Left ventricle myocardium inferior (tissue), 1 donor: ENCODE results near the gene ZYX. TPM values are rescaled to one million over a fixed set of nuclear protein-coding genes. Genes with fewer than 3 reads are reported as not detected.

Experiments used
- DNase-seq: peaks from one replicate; pipeline ENCODE4 v3.0.0-alpha.2; 2020
- H3K27ac ChIP-seq: fragments of 200-600 bp; replicated peaks from 2 replicates; pipeline ENCODE4 v1.8.0; 2021
- H3K27me3 ChIP-seq: fragments of 200-600 bp; 2 replicates; pipeline ENCODE4 v1.8.0; 2021; ENCODE audit warnings: low read depth
- H3K36me3 ChIP-seq: fragments of 200-600 bp; 2 replicates; pipeline ENCODE4 v1.8.0; 2021
- H3K4me1 ChIP-seq: fragments of 200-600 bp; 2 replicates; pipeline ENCODE4 v1.8.0; 2021
- H3K4me3 ChIP-seq: fragments of 200-600 bp; 2 replicates; pipeline ENCODE4 v1.8.0; 2021; ENCODE audit warnings: mild to moderate bottlenecking, moderate library complexity
- H3K9me3 ChIP-seq: fragments of 200-600 bp; replicated peaks from 2 replicates; pipeline ENCODE4 v1.8.0; 2021
- CTCF ChIP-seq: fragments of 200-600 bp; IDR thresholded peaks from 2 replicates; pipeline ENCODE4 v1.8.0; 2021; ENCODE audit warnings: antibody characterized with exemption, mild to moderate bottlenecking, borderline replicate concordance
- intact Hi-C: fragments of 100-400 bp; cut with micrococcal nuclease; formaldehyde crosslinking; loops from one replicate; pipeline ENCODE4 v1.11.0; 2022
- total RNA-seq: library from RNA; stranded (reverse); fragmentation: NEBNext Ultra II Directional; extraction: Animal tissue kit (Norgen Biotek cat#: 25700); gene quantifications from one replicate; pipeline ENCODE4 v1.2.1, GENCODE V29; 2021
- donor health status: DM: no; HTN: yes; CAD: no; lungs with severe emphysema.

The ZYX gene
- total RNA-seq, 1 donor from 2014 or later: 68.4 TPM

- Histone ChIP-seq H3K27me3 (peaks cover 62% of the 10 kb centered on the region), H3K27ac (no peak overlapping the region), H3K4me1 (no peaks in the 10 kb centered on the region), H3K4me3 (no peak overlapping the region), H3K36me3 (no peaks in the 10 kb centered on the region), H3K9me3 (no peaks in the 10 kb centered on the region)
- DNase-seq: no peak
- intact Hi-C loops: no loop called here
- TF ChIP-seq CTCF: no peak
These were observed 28.6 kb upstream of the ZYX start for GRCh38 chr7:143352531-143353002.

DNA sequence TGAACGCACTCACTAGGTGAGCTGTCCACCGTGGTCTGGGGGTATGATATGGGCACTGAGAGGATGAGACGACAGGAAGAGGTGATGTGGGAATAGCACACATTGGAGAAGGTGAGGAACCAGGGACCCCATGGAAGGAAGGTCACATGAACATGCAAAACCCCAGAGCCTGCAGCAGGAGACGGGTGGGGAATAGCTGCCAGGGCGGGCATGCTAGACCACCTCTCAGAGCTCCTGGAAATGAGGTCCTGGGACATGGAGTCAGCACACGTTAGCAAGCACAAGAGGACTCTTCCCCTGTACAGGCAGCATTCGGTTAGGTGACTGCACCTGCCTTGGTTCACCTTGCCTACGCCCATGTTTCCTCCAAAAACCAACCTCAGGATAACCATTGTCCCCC is 26.8 kb upstream of the ZYX start:
- intact Hi-C loops: no loop called here
- DNase-seq: no peak
- H3K4me1 ChIP-seq: no peaks in the 10 kb centered on the region

DNA sequence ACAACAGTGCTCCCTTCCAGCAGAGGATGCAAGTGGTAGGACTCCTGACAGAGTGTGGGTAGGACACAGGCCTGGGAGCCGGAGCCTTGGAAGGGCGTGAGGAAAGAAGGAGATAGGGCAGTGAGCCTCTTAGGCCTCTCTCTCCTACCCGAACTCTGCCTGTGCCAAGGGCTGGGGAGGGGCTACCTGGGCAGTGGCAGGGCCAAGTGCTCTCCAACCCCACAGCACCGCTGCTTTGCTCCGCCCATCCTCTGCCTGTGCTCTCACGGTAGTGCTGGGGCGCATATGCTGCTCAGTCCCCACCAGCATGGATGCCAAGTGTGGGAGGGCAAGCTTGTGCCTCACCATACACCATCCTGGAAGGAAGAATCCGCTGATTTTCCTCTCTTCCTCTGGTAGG is 26.2 kb upstream of the ZYX start:
- Histone ChIP-seq H3K36me3 (no peaks in the 10 kb centered on the region), H3K4me1 (no peaks in the 10 kb centered on the region), H3K27ac (no peak overlapping the region), H3K9me3 (no peaks in the 10 kb centered on the region), H3K27me3 (peaks cover 77% of the 10 kb centered on the region), H3K4me3 (no peak overlapping the region)
- intact Hi-C loops: no loop called here
- DNase-seq: no peak
- no peak for TF ChIP-seq CTCF

More for the DNA sequence above, 26.8 kb upstream of the ZYX start:
- no peak overlapping the region for H3K4me3 ChIP-seq
- H3K27ac ChIP-seq: no peak overlapping the region
- H3K27me3 ChIP-seq: peaks cover 73% of the 10 kb centered on the region
- no peak for TF ChIP-seq CTCF
- no peaks in the 10 kb centered on the region for H3K9me3 ChIP-seq
- no peaks in the 10 kb centered on the region for H3K36me3 ChIP-seq

GRCh38 chr7:143355450-143356385 is 25.4 kb upstream of the ZYX start:
- Histone ChIP-seq H3K4me3 (no peak overlapping the region), H3K9me3 (no peaks in the 10 kb centered on the region), H3K27ac (no peak overlapping the region), H3K27me3 (peaks cover 77% of the 10 kb centered on the region), H3K4me1 (no peaks in the 10 kb centered on the region), H3K36me3 (no peaks in the 10 kb centered on the region)
- intact Hi-C loops: no loop called here
- TF ChIP-seq CTCF: no peak
- DNase-seq: no peak

DNA sequence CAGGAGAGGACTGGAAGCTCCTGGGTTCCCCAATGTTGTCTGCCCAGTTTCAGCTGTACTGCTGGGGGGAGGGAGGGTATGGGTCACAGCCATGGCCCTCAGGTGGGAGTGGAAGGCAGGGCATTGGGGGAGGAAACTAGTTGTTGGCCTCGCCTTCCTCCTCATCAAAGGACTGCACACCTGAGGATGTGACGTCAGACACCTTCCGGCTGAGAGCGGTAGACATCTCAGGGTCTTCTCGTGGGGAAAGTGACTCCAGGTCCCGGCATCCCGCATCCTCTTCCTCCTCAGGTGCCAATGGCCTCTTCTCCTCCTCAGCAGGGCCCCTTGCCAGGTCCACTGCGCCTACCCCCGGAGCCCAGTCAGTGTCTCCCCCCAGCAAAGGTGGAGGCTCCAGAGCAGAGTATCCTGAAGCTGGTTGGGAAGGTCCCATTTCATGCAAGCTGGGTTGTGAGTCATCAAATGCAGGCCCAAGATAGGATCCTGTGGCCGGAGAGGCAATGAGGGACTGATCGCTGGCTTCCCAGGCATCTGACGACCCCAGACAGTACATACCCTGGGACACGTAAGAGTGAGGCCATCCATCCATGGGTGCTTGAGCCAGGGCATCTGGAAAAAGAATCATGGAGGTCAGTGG is 24.6 kb upstream of the ZYX start:
- Histone ChIP-seq H3K27me3 (peaks cover 77% of the 10 kb centered on the region), H3K27ac (no peak overlapping the region), H3K36me3 (no peaks in the 10 kb centered on the region), H3K4me1 (peaks cover 3% of the 10 kb centered on the region), H3K9me3 (no peaks in the 10 kb centered on the region), H3K4me3 (no peak overlapping the region)
- intact Hi-C loops: no loop called here
- no peak for DNase-seq
- no peak for TF ChIP-seq CTCF
